NCI-H2107 treated with DMSO at 0.1 percent for 48 hours (cell line): ENCODE measurements around the gene TXN2.
"Not testable (repeated sequence)": the region's sequence is repeated elsewhere in the genome, so short reads cannot be mapped to it uniquely, and the experiment has no call there.

Source experiments
- DNase-seq: peaks from one replicate; lab custom pipeline; 2025; ENCODE audit not compliant: unreplicated experiment; lab: John Stamatoyannopoulos, UW

TXN2 gene

GRCh38 chr22:36456464-36456845 is 25.0 kb downstream of the TXN2 start:
- no peak for DNase-seq

- no peak for DNase-seq
Observed at GRCh38 chr22:36455571-36456463, 25.6 kb downstream of the TXN2 start.

- peak; percentile 84 for DNase-seq
Observed at GRCh38 chr22:36454916-36455570, 26.4 kb downstream of the TXN2 start.

- DNase-seq, result no peak
Observed at GRCh38 chr22:36453855-36454378, 27.5 kb downstream of the TXN2 start.

- DNase-seq, result not testable (repeated sequence)
Observed at GRCh38 chr22:36452978-36453607, 28.3 kb downstream of the TXN2 start.

- no peak for DNase-seq
Observed at GRCh38 chr22:36452250-36452977, 29.0 kb downstream of the TXN2 start.

- DNase-seq, result not testable (repeated sequence)
Observed at GRCh38 chr22:36450923-36451322, 30.5 kb downstream of the TXN2 start.

- DNase-seq, result no peak
Observed at GRCh38 chr22:36449596-36450175, 31.8 kb downstream of the TXN2 start.

GRCh38 chr22:36447632-36448031 is 33.8 kb downstream of the TXN2 start:
- no peak for DNase-seq

- DNase-seq, result no peak
Observed at GRCh38 chr22:36445158-36445668, 36.2 kb downstream of the TXN2 start.

- DNase-seq, result no peak
Observed at GRCh38 chr22:36443198-36443770, 38.2 kb downstream of the TXN2 start.

GRCh38 chr22:36442506-36443197 is 38.8 kb downstream of the TXN2 start:
- no peak for DNase-seq

- DNase-seq, result no peak
Observed at GRCh38 chr22:36440429-36441002, 40.9 kb downstream of the TXN2 start.

- DNase-seq, result no peak
Observed at GRCh38 chr22:36439481-36440271, 41.8 kb downstream of the TXN2 start.

- peak; percentile 29 for DNase-seq
Observed at GRCh38 chr22:36435516-36436415, 45.7 kb downstream of the TXN2 start.

GRCh38 chr22:36433318-36434231 is 47.9 kb downstream of the TXN2 start:
- DNase-seq, result peak; percentile 62
